SKM-1 treated with dmso at 0.1 percent for 144 hours (cell line): Measurements from ENCODE around the gene TTC22.

ENCODE experiments used
- DNase-seq: peaks from one replicate; lab custom pipeline; 2025; ENCODE audit not compliant: unreplicated experiment; lab: John Stamatoyannopoulos, UW

TTC22 gene

DNA sequence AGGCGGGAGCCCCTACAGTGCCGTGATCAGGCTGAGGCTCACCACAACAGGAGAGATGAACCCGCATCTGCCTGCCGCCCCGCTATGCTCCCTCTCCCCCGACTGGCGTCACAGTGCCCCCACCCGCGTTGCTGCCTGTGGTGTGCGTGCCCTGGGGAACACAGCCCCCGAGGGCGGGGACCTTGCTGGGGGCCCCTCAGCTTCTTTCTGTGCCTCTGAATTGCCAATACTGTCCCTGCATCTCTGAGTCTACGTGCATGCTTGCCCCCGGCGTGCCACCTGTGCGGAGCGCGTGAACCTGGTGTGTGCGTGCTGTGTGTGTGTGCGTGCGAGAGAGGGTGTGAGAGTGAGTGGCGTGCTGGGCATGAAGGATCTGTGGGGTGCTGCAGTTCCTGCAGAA lies 47.1 kb downstream of the TTC22 start:
- no peak for DNase-seq

DNA sequence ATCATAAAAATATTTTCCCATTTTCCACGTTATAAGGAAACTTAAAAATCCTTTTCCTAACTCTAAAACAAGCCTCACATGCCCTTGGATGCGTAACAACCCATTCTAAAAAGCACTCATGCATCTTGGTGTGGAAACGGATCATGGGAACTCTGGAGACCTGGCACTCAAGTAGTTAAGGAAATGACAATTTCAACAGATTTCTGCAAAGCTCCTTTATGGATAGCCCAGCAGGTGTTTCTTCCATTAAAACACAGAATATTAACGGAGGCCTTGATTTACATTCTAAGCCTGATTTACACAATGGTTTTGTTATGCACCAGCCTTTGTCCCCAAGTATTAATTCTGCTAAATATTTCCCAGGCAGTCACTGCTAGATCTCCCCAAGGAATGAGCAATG lies 49.7 kb downstream of the TTC22 start:
- no peak for DNase-seq

DNA sequence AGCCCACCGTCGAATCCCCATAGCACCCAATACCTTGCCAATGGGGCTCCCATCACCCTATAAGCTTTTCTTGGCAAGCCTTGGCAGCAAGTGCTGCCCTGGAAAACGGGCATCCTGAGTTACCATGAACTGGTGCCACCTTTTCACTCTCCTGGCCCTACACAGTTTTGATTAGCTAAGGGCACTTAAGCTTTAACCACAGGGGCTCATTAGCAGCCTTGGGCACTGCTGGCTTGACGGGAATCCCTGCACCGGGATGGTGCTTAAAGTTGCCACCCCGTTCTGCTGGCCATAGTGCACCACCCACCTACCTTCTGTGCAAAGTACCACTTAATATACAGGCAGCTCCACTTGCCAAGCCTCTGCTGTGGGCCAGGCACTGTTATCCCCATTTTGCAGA lies 50.5 kb downstream of the TTC22 start:
- DNase-seq, result no peak

DNA sequence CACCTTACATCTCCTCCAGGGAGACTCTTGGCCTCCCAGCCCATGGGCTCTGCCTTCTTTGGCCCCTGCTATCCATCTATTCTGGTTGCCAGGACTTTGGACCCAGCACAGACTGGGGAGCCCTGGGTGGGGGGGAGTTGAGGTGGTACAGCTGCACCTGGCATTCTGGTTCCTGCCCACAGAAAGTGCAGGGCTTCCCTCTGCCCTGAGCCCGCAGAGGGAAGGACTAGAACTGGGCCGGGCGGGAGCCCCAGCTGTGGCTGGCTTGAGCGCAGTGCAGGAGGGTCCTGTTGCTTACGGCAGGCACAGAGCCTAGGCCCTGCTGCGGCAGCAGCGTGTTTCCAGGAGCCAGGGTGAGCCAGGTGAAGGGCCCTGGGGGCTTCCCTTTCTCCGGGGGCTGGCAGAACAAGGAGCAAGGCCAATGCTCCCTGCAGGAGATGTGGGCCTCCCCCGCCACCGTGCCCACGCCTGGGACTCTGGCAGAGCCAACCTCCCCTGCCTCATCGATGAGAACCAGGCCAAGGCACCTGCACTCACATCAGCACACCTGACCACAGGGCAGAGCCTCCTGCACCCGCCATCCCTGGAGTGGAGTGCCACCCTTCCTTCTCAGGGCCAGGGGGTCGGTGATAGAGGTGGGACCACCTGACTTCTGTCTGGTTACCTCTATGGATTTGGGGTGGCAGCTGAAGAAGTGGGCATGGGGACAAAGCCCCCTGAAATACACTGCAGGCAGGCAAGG lies 52.9 kb downstream of the TTC22 start:
- DNase-seq, result no peak

DNA sequence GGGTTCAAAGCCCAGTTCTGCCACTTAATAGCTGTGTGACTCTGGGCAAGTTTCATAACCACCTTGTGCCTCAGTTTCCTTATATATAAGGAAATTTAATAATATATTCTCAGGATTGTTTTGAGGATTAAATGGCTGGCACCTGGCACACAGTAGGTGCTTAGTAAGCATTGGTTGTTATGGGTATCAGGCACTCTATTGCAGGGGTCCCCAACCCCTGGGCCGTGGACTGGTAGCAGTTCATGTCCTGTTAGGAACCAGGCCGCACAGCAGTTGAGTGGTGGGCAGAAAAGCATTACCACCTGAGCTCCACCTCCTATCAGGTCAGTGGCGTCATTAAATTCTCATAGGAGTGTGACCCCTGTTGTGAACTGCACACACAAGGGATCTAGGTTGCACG lies 55.3 kb downstream of the TTC22 start:
- DNase-seq, result no peak

DNA sequence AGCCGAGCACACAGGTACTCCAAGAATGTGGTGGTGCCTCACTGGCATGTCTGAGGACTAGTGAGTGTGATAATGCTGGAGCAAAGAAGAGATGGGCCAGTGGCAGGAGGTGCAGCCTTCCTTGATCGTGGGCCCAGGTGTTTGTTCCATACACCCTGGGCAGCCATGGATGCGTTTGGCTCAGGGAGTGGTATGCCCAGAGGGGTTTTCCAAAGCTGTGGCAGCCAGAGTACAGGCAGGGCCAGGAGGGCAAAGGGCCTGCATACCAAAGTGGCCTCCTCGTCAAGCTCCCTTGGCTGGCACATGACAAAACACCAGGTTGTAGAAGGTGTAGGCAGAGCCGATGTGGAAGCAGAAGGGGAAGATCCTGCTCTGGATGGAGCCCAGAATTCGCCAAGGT lies 55.8 kb downstream of the TTC22 start:
- DNase-seq, result no peak

DNA sequence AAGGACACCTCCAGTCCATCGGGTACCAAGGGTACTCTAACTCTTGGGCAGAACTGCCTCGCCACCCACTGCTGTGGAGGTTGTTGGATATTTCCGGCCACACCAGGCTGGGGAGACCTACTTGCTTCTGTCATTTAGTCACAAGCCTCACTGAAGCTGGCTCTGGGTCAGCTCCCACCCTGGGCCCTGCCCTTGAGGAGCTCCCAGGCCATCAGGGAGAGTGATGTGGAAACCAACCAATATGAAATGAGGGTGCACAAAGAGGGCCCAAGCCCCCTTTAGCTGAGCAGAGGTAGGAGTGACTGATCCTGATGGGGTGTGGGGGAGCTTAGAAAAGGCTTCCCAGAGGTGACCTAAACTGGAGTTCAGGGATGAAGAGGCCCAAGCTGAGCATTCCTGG lies 56.4 kb downstream of the TTC22 start:
- no peak for DNase-seq

DNA sequence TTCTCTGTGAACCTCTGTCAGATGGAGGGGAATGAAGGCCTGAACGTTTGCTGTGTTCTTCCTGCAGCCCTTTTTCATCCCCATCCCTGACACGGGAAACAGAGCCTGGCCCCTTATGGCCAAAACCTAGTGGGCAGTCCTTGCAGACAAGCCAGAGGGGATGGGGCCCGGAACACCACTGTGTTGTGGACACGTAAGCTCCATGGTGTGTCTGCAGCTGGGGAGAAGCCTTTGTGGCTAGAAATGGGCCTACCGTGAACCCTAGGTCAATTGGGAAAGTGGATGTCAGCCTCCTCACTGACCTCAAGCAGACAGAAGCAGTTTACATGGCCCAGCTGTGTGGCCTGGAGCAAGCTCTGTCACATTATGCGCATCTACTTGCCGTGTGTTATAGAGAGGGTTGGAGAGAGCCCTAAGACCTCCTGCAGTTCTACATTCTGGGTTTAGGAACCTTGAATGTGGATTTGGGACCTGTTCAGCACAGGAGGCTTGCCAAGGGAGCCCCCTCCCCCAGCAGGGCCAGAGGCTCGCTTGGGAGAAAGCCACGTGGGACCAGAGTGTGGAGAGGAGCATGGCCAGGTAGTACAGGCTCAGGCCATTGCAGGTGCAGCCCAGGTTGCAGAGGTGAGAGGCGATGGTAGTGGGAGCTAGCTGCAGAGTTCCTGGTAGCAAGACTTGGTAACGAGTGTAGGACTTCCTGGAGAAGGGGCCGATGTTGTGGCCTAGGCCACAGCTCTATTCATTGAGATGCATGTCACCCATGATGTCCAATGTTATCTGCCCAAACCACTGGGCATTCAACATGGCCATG lies 57.5 kb downstream of the TTC22 start:
- DNase-seq, result no peak

DNA sequence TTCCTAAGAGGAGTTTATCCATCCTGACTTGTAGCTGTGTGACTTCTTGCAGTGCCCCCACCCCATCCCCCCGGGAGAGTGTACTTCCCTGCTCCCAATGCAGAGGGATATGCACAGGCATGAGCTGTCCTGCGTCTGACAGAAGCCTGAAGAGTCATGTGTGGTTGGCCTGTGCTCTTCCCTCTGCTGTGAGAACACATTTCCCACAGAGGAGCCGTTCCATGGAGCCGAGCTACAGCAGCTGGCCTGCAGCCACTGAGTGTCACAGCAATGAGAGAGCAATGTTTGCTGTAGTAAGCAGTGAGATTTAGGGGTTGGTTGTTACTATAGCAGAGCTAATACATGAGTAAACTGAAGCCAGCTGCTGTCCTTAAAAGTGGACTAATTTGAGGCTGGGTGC lies 58.8 kb downstream of the TTC22 start:
- DNase-seq, result no peak

DNA sequence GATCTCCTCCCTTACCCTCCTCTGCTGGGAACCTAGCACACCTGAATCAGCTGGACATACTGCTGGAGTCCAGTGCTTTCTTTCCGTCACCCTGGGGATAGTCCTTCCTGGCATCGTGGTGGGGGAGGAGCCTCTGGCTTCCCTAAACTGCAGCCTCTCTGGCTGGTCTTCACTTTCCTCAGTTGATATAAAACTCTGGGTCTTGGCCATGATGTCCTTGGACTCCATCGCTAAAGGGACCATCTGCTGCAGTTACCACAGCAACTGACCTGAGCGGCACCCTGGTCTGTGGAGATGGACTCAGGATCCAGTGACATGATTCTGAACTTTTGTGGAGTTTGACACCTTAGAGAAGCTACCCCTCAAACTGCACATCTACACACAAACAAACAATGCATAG lies 59.6 kb downstream of the TTC22 start:
- DNase-seq, result no peak

DNA sequence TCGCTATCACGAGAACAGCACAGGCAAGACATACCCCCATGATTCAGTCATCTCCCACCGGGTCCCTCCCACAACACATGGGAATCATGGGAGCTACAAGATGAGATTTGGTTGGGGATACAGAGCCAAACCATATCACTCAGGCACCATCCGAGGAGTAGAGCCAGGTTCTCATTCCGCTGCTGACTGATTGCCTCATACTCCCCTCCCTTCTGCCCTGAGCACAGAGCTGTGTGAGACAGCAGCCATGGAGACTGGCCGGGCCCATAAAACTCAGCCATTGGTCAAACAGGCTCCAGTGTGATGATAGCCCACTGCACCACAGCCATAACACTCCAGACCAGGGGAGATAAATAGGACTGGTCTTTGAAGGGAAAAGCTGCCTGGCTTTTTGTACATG lies 62.9 kb downstream of the TTC22 start:
- no peak for DNase-seq

DNA sequence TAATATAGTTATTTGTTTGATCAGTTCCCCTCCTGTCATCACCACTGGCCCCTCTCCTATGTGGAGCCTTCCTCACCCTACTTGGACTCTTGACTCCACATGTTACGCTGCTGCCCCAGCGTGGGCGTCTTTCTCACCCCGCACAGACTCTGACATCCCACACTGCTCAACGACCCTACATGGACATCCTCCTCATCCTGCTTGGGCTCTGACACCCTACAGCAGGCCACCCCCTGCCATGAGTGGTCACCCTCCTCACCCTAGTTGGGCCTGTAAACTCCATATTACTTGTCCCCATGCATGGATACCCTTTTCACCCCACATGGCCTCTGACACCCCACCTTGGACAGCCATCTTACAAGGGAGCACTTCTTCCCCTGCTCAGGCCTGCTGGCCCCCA lies 64.4 kb downstream of the TTC22 start:
- no peak for DNase-seq
